GM19193 (cell line): ENCODE measurements around the gene PTPRT.

Experiments
- POLR2A ChIP-seq: IDR thresholded peaks from 4 replicates; pipeline ENCODE4 v1.6.1; 2011; ENCODE audit not compliant: insufficient read depth, insufficient read length; ENCODE audit errors: extremely low read depth

The PTPRT gene

DNA sequence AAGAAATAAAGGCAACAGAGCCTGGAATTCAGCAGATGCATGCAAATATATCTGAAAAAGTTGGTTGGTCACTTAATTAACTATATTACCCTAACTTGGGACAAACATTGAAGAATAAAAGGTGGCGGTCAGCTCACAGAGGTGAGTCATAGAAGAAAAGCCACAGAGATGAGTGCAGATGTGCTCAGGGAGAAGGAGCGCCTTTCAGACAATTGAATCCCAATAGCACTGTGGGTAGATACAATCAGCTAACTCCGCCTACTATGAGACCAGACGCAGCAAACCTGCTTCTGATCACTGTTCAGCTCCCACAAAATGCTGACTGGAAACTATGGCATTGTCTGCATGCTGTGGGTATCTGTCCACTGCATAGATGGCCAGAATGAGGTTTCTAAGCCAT, 447.8 kb downstream of the PTPRT start:
- no peak for TF ChIP-seq POLR2A

- no peak for TF ChIP-seq POLR2A
Observed at GRCh38 chr20:42740226-42740870, 449.4 kb downstream of the PTPRT start.

GRCh38 chr20:42739683-42740082, 450.0 kb downstream of the PTPRT start:
- TF ChIP-seq POLR2A: no peak

GRCh38 chr20:42735539-42735938, 454.2 kb downstream of the PTPRT start:
- TF ChIP-seq POLR2A: no peak

DNA sequence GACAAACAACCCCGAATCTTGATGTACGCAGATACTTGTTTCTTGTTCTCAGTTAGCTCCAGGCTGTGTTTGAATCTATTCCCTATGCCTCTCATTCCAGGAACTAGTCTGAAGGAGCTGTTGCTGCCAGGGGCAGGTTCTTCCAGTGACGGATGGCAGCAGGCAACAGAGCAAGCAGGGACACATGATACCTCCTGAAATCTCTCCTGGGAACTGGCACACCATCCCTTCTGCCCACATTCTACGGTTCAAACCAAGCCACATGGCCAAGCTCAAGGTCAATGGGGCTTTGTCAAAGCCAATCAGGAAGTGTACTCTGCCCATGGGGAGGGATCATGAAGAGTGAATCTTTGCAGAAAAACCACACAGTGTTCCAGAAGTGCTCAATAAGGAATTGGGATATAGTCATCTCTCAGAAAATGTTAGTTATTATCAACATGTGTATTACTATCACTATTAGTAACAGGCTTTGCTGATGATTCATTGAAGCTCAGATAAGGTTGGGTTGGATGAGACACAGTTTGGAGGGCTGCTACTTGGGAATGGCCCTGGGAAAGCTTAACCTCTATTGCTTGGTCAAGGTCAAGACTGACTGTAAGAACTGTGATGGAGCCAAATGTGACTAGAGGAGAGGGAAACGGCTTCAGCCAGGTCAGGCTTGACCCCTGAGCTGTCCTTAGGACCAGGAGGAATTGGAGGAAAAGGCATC, 454.9 kb downstream of the PTPRT start:
- no peak for TF ChIP-seq POLR2A

GRCh38 chr20:42721923-42722322, 467.8 kb downstream of the PTPRT start:
- no peak for TF ChIP-seq POLR2A

- TF ChIP-seq POLR2A: no peak
Observed at GRCh38 chr20:42714298-42715141, 475.2 kb downstream of the PTPRT start.

- TF ChIP-seq POLR2A: no peak
Observed at GRCh38 chr20:42708266-42708665, 481.4 kb downstream of the PTPRT start.

DNA sequence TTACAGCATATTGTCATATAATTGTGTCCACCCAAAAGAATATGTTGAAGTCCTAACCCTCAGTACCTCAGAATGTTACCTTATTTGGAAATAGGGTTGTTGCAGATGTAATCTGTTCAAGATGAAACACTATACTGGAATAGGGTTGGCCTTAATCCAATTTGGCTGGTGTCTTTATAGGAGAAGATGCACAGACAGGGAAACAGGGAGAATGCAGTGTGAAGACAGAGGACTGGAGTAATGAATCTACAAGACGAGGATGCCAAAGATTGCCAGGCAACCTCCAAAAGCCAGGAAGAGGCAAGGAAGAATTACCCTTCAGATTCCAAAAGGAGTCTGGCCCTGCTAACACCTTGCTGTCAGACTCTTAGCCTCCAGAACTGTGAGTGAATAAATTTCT, 482.9 kb downstream of the PTPRT start:
- TF ChIP-seq POLR2A: no peak

GRCh38 chr20:42705550-42705949, 484.2 kb downstream of the PTPRT start:
- TF ChIP-seq POLR2A: no peak

DNA sequence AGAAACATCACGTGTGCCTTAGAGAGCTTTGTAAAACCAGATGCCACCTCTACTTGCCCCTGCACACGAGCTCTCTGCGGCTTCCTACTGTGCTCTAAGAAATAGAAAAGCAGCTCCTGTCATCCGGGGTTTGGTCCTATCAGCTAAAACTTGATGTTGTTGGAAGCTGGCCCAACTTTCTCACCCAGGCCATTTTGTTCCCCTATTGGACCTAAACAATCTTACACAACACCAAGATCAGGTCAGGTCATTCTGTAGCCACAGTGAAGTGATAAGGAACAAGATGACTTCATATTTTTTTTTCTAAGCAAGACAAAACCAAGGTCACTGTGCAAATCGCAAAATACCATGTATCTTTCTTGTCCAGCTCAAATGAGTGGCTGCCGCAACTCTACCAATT, 486.0 kb downstream of the PTPRT start:
- TF ChIP-seq POLR2A: no peak

GRCh38 chr20:42701948-42702347, 487.8 kb downstream of the PTPRT start:
- TF ChIP-seq POLR2A: no peak

DNA sequence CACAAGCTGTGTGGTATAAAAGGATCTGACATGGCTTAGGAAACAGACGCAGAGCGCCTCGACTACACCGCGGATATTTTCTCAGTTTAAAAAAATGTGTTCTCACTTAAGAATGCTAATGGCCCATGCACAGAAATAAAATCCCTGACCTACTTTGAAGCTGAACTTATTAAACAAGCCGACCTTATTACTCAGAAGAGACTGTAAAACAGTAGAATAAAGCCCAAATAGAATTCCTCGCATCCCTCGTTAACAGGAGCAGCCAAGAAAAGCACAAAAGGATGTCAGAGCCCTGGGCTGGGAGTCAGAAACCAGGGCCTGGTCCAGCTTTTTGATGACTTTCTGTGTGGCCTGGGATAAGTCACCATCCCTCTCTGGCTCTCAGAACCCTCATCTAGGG, 489.3 kb downstream of the PTPRT start:
- no peak for TF ChIP-seq POLR2A

DNA sequence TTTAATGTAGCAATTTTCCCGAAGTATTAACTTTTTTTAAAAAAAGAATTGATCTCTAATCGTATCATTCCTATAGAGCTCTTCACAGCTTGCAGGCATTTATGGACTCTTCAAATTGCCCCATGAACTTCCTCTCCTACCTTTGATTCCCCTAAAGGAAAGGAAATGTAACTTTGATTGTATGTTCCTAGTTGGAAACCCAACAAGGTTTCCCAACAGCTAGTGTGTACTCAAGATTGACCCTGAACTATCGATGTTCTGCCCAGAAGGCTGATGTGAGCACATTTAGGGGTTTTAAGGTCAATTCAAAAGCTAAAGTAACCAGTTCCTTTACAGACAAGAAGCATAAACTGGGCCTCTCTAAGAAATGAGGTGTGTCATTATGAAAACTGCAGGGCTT, 491.7 kb downstream of the PTPRT start:
- TF ChIP-seq POLR2A: no peak

DNA sequence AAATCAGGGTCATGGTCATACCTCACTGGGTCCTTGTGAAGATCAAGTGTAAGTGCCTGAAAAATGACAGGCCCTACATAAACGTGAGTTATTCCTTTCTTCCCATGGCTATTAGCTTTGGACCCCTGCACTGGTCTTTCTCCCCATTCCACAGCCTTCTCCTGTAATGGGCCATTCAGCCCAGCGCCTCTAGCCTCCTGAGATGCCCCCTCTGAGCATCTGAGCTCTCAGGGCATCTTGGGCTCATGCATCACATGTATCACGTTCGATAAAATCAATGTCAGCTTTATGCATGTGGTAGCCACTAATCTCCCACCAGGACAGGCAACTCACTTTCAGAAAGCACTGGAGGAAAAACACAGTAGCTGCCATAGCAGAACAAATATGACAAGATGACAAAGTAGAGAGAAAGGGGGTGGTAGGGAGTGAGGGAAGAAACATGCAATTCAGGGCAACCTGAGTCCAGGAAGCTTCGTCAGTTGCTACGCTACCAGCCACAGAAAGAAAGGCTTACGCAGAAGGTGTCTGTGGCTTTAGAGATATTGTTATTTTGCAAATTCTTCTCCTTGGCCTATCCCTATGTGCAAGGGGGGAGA, 498.8 kb downstream of the PTPRT start:
- no peak for TF ChIP-seq POLR2A
